ENCODE measurements around the gene TM4SF1.
A peak's percentile ranks its signal among the peaks of the same experiment; 100 is the strongest.
"Not testable (repeated sequence)": the region's sequence is repeated elsewhere in the genome, so short reads cannot be mapped to it uniquely, and the experiment has no call there.

Gene TM4SF1

DNA sequence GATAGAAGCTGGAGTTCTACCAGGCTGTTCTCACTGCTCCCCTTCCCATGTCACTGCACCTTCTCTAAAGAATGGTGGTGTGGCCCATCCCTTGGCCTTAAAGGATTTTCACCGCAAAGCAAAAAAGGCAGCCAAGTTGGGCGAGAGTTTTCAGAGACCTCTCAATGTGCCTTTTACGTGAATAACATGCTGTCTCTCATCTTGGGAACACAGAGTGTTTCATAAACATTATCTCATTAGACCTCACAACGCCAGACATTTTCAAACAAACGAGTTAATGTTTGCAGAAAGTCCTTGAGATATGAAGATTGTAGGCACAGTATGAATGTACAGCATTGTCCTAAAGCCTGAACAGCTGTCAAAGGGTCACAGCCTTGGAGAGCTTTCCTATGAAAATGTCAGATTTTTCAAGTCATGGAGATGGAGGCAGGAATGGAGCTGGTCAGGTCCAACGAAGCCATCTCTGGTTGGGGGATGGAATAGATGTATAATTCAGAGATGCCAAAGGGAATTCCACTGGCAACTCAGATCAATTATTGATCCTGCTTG lies 21.3 kb downstream of the TM4SF1 start:
- DNase-seq (ENCODE audit: insufficient read length) (no peak), FAIRE-seq (no peak)
- TF ChIP-seq TAF1 (IDR thresholded peaks at IDR 0.05; ENCODE audit: borderline replicate concordance, low read depth, low read length) (no peak), POLR2A (IDR thresholded peaks at IDR 0.05; ENCODE audit: low read depth, low read length) (no peak), POLR2AphosphoS5 (IDR thresholded peaks at IDR 0.05; ENCODE audit: low read depth, low read length) (no peak)

DNA sequence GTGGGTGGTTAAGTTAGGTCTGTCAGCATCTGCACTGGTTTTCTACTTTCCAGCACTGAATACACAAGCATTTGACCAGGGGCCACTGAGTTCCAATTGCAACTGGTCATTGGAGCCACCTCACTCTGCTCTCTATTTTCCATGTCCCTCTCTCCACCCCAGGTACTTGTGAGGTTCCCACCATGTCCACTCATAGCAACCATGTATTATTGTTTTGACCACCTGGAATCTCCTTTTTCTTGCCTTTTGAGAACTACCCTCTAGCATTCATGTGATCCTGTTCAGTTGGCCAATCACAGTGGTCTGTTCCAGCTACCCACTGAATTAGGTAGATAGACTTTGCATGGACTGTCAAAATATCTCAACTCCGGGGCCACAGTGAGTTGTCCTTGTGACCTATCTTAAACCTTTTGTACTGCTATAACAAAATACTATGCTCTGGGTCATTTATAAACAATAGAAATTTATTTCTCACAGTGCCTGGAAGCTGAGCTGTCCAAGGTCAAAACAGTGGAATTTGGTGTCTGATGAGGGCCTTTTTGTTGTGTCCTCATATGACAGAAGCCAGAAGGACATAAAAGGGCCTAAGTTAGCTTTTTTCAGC lies 23.8 kb downstream of the TM4SF1 start:
- TF ChIP-seq POLR2AphosphoS5 (IDR thresholded peaks at IDR 0.05; ENCODE audit: low read depth, low read length) = no peak
- TF ChIP-seq TAF1 (IDR thresholded peaks at IDR 0.05; ENCODE audit: borderline replicate concordance, low read depth, low read length) = no peak
- TF ChIP-seq POLR2A (IDR thresholded peaks at IDR 0.05; ENCODE audit: low read depth, low read length) = no peak
- FAIRE-seq (no peak), DNase-seq (ENCODE audit: insufficient read length) (no peak)

DNA sequence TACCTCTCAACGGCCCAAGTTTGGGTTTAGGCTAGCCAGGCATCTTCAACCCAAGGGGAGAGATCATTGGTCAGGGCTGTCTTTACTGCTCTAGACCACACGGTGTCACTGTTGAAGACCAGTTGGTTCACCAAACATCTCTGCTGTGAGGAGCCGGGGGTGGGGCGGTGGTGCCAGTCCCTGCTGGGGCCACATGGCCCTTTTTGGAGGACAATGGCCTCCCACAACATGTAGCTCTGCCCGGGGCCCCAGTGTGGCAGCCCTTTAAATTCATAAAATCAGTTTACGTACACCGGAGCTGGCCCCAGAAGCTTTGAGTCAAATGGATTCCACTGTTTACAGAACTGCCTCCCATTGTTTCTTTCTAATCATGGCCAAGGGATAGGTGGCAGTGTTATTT lies 24.9 kb downstream of the TM4SF1 start:
- FAIRE-seq (peak; percentile 84), DNase-seq (ENCODE audit: insufficient read length) (peak; percentile 33)

DNA sequence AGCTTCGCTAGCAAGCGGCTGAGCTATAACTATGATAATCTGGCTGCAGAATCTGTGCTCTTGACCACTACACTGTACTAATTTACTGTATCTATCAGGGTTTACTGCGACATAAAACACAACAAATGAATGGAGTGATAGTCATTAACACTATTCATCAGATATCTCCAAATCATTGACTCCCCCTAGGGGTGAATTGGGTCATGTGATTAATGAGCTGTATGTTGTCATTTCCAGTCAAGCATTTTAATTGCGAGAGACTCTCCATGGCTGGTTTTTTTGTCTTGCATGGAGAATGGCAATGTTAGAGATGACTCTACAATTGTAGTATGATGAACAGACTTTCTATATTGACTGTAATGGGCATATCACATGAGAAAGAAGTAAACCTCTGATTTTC lies 33.5 kb downstream of the TM4SF1 start:
- TF ChIP-seq POLR2A (IDR thresholded peaks at IDR 0.05; ENCODE audit: low read depth, low read length) (no peak), TAF1 (IDR thresholded peaks at IDR 0.05; ENCODE audit: borderline replicate concordance, low read depth, low read length) (no peak), POLR2AphosphoS5 (IDR thresholded peaks at IDR 0.05; ENCODE audit: low read depth, low read length) (no peak)
- DNase-seq (ENCODE audit: insufficient read length) = no peak
- FAIRE-seq = no peak

More for the DNA sequence above, 24.9 kb downstream of the TM4SF1 start:
- TF ChIP-seq POLR2A (IDR thresholded peaks at IDR 0.05; ENCODE audit: low read depth, low read length) (no peak), TAF1 (IDR thresholded peaks at IDR 0.05; ENCODE audit: borderline replicate concordance, low read depth, low read length) (no peak), POLR2AphosphoS5 (IDR thresholded peaks at IDR 0.05; ENCODE audit: low read depth, low read length) (no peak)

DNA sequence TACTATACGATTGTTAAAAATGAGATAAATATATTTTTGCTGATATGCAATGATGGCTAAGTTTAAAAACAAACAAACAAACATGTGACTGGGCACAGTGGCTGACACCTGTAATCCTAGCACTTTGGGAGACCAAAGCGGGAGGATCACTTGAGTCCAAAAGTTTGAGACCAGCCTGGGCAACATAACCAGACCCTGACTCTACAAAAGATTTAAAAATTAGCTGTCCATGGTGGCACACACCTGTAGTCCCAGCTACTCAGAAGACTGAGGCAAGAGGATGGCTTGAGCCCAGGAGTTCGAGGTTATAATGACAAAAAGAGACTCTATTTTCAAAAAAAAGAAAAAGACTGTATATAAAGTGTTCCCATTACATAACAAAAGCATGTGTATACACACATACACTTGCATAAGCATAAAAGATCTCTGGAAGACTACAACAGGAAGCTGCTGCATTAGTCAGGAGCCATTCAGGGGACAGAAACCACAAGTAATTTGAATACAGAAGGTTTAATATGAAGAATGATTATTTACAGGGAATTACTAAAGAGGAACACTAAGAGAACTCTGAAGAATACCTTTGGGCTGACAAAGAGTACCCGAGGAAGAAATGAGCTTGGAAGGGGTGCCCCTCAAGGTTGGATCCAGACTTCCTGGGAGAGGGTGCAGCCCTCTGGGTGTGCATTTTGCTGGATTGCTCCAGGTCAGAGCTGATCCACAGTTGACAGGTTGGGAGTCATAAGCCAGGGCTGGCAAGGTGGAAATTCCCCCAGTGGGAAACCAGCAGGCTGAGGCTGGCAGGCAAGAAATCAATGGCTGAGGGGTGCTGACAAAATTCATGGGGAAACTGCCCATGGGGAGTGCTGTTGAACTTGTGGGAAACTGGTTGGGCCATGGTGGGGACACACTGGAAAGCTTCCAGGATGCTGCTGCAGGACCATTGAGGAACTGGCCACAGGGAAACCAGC lies 34.8 kb downstream of the TM4SF1 start:
- DNase-seq (ENCODE audit: insufficient read length) (no peak), FAIRE-seq (no peak)
- TF ChIP-seq POLR2A (IDR thresholded peaks at IDR 0.05; ENCODE audit: low read depth, low read length) (no peak), POLR2AphosphoS5 (IDR thresholded peaks at IDR 0.05; ENCODE audit: low read depth, low read length) (no peak), TAF1 (IDR thresholded peaks at IDR 0.05; ENCODE audit: borderline replicate concordance, low read depth, low read length) (no peak)

DNA sequence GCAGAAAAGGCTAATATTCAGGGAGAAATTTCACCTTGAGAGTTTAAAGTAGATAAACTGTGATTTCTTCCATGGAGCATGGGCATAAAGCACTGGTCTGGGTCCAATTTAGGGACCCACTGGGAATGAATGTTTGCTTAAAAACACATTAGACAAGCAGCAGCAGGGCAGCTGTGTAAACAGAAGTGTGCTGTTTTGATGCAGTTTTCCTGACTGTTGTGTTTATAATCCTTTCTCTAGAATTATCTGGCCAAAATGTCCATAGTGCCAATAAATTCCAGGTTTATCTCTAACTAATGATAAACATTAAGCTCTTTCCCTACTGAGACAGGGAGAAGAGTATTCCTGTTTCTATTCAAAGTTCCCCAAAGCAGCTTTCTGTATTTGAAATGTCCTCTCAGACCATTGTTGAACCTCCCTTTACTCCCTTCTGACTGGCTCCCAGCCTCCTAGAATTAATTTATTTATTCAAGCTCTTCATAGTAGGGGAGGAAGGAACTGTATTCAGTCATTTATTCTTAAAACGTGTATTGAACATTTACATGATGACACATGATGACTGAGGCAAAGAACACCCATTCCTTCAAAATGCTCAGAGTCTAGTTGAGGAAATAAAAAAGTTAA lies 37.0 kb downstream of the TM4SF1 start:
- TF ChIP-seq POLR2A (IDR thresholded peaks at IDR 0.05; ENCODE audit: low read depth, low read length) (no peak), TAF1 (IDR thresholded peaks at IDR 0.05; ENCODE audit: borderline replicate concordance, low read depth, low read length) (no peak), POLR2AphosphoS5 (IDR thresholded peaks at IDR 0.05; ENCODE audit: low read depth, low read length) (no peak)
- no peak for FAIRE-seq
- no peak for DNase-seq (ENCODE audit: insufficient read length)

DNA sequence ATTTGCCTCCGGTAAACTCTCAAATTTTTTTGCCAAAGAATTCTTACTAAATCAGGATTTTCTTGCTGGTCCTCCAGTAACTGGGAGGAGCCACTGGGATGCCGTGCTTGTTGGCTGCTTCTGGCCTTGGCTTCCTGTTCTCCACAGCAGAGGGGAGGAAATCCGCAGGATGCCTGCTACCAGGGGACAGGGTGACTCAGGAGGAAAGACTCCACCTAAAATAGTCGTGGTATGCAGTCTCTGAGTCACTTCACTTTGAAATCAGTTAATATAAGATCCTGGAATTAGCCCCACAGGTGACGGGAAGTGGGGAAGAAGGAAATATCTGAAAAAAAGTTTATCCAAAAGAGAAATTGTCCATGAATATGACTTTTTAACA lies 37.5 kb downstream of the TM4SF1 start:
- no peak for FAIRE-seq
- TF ChIP-seq POLR2A (IDR thresholded peaks at IDR 0.05; ENCODE audit: low read depth, low read length) (no peak), POLR2AphosphoS5 (IDR thresholded peaks at IDR 0.05; ENCODE audit: low read depth, low read length) (no peak), TAF1 (IDR thresholded peaks at IDR 0.05; ENCODE audit: borderline replicate concordance, low read depth, low read length) (no peak)
- DNase-seq (ENCODE audit: insufficient read length) = no peak

DNA sequence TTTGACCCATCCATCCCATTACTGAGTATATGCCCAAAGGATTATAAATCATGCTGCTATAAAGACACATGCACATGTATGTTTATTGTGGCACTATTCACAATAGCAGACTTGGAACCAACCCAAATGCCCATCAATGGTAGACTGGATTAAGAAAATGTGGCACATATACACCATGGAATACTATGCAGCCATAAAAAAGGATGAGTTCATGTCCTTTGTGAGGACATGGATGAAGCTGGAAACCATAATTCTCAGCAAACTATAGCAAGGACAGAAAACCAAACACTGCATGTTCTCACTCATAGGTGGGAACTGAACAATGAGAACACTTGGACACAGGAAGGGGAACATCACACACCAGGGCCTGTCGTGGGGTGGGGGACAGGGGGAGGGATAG lies 40.0 kb downstream of the TM4SF1 start:
- not testable (repeated sequence) for FAIRE-seq; DNase-seq (ENCODE audit: insufficient read length)

DNA sequence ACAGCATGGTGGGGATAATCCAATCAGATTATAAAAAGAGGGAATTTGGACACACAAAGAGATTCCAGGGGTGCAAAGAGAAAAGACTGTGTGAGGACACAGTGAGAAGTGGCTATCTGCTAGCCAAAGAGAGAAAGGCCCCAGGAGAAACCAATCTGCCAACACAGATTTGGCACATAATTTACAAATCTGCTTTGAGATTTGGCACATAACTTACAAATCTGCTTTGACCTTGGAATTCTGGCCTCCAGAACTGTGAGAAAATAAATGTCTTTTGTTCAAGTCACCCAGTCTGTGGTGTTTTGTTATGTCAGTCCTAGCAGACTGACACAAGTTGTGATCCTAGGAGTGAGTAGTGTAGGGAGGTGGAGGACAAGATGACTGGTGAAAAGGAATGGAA lies 40.5 kb downstream of the TM4SF1 start:
- FAIRE-seq = no peak
- DNase-seq (ENCODE audit: insufficient read length) = no peak
- no peak for TF ChIP-seq POLR2AphosphoS5 (IDR thresholded peaks at IDR 0.05; ENCODE audit: low read depth, low read length)
- no peak for TF ChIP-seq POLR2A (IDR thresholded peaks at IDR 0.05; ENCODE audit: low read depth, low read length)
- TF ChIP-seq TAF1 (IDR thresholded peaks at IDR 0.05; ENCODE audit: borderline replicate concordance, low read depth, low read length) = no peak

DNA sequence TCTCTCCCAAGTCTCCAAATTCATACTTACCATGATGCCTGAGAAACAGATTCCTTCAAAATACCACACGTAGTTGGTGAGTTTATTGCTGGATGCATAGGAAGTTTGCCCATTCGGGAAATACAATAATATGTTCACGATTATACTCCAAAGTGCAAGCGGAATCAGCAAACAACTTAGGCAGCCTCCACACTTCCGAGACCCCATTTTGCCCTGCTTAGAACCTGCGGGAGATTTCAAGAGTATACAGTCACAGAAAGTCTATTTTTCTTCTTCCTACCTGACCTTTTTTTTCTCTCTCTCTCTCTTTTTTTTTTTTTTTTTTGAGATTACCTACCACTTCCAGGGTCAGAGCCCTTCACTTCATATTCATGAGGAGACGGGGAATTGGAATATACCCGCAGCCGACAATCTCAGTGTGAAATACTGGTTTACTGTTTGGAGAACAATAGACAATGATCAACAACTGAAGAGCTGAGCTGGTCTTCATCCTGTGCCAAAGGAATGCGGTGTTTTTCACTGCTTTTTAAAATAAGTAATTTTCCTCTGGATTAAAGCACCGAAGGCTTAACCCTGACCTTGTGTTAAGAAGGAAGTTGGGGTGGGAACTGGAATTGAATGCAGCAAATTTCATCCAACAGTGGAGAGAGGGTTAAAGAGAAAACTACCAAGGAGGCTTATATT lies 44.1 kb downstream of the TM4SF1 start, which contains the start of gene TM4SF18:
Gene TM4SF18 (minus strand): TSS at position 461 of the 684 bp plus-strand sequence. CDS start 254 bp downstream, at position 207.
- no peak for DNase-seq (ENCODE audit: insufficient read length)
- no peak for FAIRE-seq
- TF ChIP-seq POLR2A (IDR thresholded peaks at IDR 0.05; ENCODE audit: low read depth, low read length) = no peak
- no peak for TF ChIP-seq POLR2AphosphoS5 (IDR thresholded peaks at IDR 0.05; ENCODE audit: low read depth, low read length)
- no peak for TF ChIP-seq TAF1 (IDR thresholded peaks at IDR 0.05; ENCODE audit: borderline replicate concordance, low read depth, low read length)

DNA sequence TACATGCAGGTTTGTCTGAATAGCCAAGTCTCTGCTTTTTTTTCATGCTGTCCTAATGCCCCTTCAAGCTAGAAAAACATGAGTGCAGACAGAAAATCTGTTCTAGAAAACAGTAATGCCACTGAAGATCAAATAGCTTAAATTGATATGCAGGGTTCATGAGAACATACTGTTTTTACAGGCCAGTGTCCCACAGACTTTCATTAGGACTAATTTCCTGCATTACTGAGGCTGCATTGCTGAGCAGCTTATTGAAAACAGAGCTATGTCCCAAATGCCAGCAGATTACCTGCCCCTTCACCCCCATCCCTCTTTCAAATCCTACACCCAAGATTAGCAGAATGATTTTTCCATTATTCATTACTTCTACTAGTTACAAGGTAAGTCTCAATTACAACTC lies 44.7 kb downstream of the TM4SF1 start:
- no peak for DNase-seq (ENCODE audit: insufficient read length)
- FAIRE-seq = no peak
- no peak for TF ChIP-seq POLR2AphosphoS5 (IDR thresholded peaks at IDR 0.05; ENCODE audit: low read depth, low read length)
- TF ChIP-seq POLR2A (IDR thresholded peaks at IDR 0.05; ENCODE audit: low read depth, low read length) = no peak
- TF ChIP-seq TAF1 (IDR thresholded peaks at IDR 0.05; ENCODE audit: borderline replicate concordance, low read depth, low read length) = no peak

All from GM12892 (cell line).